ENCODE data around the gene EPHB1.

EPHB1 gene

DNA sequence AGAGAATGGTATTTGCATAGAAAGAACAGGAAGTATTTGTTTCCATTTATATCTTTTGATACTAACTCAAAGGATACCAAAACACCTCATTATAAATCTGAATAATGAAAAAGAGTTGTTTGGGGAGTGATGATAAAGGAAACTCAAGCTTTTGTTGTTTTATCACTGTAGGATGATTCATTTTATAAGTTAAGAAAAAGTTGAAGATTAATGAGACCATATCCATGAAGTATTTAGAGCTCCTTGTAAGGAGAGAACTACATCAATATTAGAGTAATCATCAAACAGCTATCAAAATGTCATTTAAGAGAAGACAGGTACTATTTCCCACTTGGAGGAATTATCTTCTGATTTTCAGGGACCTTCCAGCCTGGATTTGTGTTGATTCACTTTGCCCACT is 92.5 kb downstream of the EPHB1 start:
- TF ChIP-seq, protein P1, sequence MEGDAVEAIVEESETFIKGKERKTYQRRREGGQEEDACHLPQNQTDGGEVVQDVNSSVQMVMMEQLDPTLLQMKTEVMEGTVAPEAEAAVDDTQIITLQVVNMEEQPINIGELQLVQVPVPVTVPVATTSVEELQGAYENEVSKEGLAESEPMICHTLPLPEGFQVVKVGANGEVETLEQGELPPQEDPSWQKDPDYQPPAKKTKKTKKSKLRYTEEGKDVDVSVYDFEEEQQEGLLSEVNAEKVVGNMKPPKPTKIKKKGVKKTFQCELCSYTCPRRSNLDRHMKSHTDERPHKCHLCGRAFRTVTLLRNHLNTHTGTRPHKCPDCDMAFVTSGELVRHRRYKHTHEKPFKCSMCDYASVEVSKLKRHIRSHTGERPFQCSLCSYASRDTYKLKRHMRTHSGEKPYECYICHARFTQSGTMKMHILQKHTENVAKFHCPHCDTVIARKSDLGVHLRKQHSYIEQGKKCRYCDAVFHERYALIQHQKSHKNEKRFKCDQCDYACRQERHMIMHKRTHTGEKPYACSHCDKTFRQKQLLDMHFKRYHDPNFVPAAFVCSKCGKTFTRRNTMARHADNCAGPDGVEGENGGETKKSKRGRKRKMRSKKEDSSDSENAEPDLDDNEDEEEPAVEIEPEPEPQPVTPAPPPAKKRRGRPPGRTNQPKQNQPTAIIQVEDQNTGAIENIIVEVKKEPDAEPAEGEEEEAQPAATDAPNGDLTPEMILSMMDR (IDR thresholded peaks at IDR 0.05; ENCODE audit: low read depth, low read length, missing control alignments), result no peak
- no peak overlapping the region for H3K4me3 ChIP-seq (replicated peaks; ENCODE audit: low read depth, low read length)
- no peak for DNase-seq (ENCODE audit: extremely low read depth, low read depth)

DNA sequence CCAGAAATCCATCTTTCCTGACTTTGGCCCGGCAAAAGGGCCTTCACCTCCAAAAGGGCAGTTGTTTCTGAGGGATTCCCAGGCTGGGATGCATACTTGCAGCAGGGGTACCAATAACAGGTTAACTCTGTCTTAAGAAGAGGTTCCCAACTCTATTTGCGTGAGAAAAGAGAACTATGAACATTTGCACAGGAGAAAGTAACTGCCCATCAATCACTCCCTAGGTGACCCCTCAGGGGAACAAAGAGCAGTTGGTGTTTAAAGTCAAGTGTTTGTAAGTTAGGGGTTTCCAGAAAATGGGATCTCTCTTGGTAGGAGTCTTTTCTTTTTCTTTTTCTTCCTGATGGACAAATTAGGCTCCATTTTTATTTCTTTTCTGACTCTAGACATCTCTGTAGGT is 97.3 kb downstream of the EPHB1 start:
- TF ChIP-seq, protein P1 (IDR thresholded peaks at IDR 0.05; ENCODE audit: low read depth, low read length, missing control alignments), result no peak
- no peak for DNase-seq (ENCODE audit: extremely low read depth, low read depth)
- H3K4me3 ChIP-seq (replicated peaks; ENCODE audit: low read depth, low read length), result no peak overlapping the region

DNA sequence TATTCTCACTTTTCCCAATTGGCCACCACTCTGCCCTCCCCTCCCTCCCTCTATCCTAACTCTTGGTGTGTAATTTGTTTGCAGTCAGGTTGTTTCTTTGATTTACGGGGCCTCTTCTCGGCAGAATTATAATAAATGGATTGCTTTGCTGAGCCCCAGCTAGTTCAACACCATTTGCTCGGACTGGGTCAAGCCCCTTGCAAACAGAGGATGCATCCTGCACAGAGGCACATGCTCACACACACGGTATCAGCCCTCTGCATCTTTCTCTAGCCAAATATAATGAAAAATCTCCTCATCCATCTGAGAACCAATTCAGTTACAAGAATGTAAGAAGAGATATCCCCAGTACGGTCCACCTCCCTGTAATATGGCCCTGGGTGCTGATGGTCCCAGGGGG is 97.7 kb downstream of the EPHB1 start:
- TF ChIP-seq, protein P1 (IDR thresholded peaks at IDR 0.05; ENCODE audit: low read depth, low read length, missing control alignments), result no peak
- no peak for DNase-seq (ENCODE audit: extremely low read depth, low read depth)
- H3K4me3 ChIP-seq (replicated peaks; ENCODE audit: low read depth, low read length), result no peak overlapping the region

DNA sequence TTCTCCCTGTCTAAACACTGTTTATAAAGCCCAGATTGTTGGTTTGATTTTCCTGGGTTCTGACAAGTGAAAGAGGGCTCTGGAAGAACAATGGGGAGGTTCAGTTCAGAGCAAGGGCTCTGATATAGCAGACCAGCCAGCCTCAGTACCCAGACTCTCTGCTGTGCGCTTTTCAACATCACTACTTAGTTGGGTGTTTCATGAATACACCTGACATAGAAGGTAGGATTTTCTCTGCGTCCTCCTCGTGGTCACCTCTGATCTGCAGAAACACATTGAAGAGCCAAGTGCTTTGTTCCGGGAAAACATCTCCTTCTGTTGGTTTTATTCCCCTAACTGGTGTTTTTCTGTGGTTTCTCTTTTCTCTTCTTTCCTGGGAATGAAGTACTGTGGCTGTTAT is 99.5 kb downstream of the EPHB1 start:
- DNase-seq (ENCODE audit: extremely low read depth, low read depth), result no peak
- TF ChIP-seq, protein P1 (IDR thresholded peaks at IDR 0.05; ENCODE audit: low read depth, low read length, missing control alignments), result no peak
- no peak overlapping the region for H3K4me3 ChIP-seq (replicated peaks; ENCODE audit: low read depth, low read length)

DNA sequence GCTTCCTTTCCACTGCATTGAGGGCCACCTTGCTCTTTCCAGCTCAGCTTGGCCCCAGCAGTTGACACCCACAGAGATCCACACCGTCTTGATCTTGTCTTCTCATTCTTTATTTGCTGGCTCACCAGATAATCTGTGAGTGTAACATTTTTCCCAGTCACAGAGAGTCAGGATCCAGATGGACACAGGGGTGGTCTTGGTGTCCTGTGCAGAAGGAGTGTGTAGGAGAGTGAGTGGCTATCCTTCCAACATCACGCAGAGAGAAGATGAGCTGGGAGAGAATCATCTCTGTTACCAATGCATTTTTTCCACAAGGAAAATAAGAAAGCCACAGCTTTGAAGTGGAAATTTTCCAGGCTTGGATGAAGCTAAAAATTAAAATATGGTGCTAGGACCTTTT is 100.1 kb downstream of the EPHB1 start:
- TF ChIP-seq, protein P1 (IDR thresholded peaks at IDR 0.05; ENCODE audit: low read depth, low read length, missing control alignments), result no peak
- H3K4me3 ChIP-seq (replicated peaks; ENCODE audit: low read depth, low read length), result no peak overlapping the region
- no peak for DNase-seq (ENCODE audit: extremely low read depth, low read depth)

DNA sequence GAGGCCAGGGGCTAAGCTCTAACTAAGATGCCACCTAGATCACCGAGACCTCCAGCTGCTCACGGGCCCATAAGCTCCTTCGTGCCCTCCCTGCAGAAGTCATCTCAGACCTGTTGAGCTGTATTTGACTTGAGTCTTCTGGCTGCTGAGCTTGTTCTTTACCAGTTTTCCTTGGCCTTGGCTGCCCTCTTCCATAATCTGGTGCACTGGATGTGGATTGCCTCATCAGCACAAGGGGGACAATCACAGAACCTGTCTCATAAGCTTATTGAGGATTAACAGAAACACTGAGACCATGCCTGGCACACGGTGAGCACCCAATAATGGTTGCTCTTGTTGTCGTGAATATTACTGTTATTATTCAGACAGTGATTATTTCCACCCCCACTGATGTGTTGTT is 101.1 kb downstream of the EPHB1 start:
- no peak for DNase-seq (ENCODE audit: extremely low read depth, low read depth)
- TF ChIP-seq, protein P1 (IDR thresholded peaks at IDR 0.05; ENCODE audit: low read depth, low read length, missing control alignments), result no peak
- no peak overlapping the region for H3K4me3 ChIP-seq (replicated peaks; ENCODE audit: low read depth, low read length)

DNA sequence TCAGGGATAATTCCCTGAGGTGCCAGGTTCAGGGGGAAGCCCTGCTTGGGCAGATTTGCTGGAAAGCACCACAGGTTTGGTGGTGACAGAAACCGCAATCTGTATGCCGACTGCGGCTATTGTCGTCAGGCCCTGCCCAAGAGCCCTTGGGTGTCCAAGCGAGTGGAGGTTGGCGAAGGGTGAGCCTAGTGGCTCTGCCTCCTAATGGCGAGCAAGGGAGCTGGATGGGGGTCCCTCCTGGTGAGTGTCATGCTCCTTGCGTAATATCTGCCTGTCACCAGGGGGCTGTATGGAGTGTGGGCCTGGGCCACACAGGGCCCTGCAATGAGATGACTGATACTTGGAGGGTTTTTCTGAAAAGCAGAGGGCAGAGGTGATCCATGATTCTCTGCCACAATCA is 101.6 kb downstream of the EPHB1 start:
- no peak overlapping the region for H3K4me3 ChIP-seq (replicated peaks; ENCODE audit: low read depth, low read length)
- DNase-seq (ENCODE audit: extremely low read depth, low read depth), result no peak
- TF ChIP-seq, protein P1 (IDR thresholded peaks at IDR 0.05; ENCODE audit: low read depth, low read length, missing control alignments), result no peak
